Uterus (tissue), 2 donors: ENCODE measurements around the gene ZNF717.

Experiments
- CTCF ChIP-seq, 4 experiments: fragments of 200-600 bp in 2 of 4; fragments of 450-650 bp in 2 of 4; sonication (generic) in 2 of 4; IDR thresholded peaks; one replicate each; pipeline ENCODE4 v1.5.1; 2016 to 2019; ENCODE audit warnings: antibody characterized with exemption in 4 of 4, mild to moderate bottlenecking in 2 of 4, moderate library complexity in 1 of 4
- POLR2A ChIP-seq, 2 donors: fragments of 450-650 bp; IDR thresholded peaks; one replicate each; pipeline ENCODE4 v1.6.1; 2016; ENCODE audit warnings: antibody characterized with exemption in 2 of 2, mild to moderate bottlenecking in 1 of 2, moderate library complexity in 1 of 2

DNA sequence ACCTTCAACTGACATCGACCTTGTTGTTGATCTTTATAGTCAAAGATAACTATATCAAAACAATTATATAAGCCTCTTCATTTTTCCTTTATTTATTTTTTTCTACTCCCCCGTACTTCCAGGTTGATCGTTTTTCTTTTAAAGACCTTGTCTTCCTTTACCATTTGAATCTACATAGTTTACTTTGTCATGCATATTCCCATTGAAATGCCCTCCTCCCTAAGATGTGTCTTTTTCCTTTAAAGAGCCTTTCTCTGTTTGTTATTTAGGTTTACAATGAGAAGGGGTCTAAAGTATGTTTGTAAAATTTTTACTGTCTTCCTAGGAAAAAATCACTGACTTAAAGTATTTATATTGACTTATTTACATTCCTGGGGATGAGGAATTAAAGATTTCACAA lies 29.4 kb upstream of the ZNF717 start:
- TF ChIP-seq CTCF (IDR thresholded peaks at IDR 0.05) (no peak), POLR2A (IDR thresholded peaks at IDR 0.05) (no peak)
